Left lung (tissue), 10 donors: Measurements from ENCODE around the gene B9D1. TPM values are rescaled to one million over a fixed set of nuclear protein-coding genes. Genes with fewer than 3 reads are reported as not detected.

Source experiments
- ATAC-seq: fragments of 200-7000 bp; cut with Tn5 transposase; one replicate; pipeline ENCODE4 v1.9.1; 2020; ENCODE audit warnings: moderate library complexity
- DNase-seq, 4 donors: peaks; one replicate each; pipeline ENCODE4 v3.0.0-alpha.2; 2013 to 2020
- H3K27ac ChIP-seq, 2 donors: fragments of 200-600 bp; sonication (generic) in 1 of 2; one replicate each; pipeline versions ENCODE4 v1.5.0 to v1.8.0; 2020 to 2021
- H3K27me3 ChIP-seq, 2 donors: fragments of 200-600 bp; sonication (generic) in 1 of 2; one replicate each; pipeline versions ENCODE4 v1.5.0 to v1.8.0; 2020 to 2021
- H3K36me3 ChIP-seq, 2 donors: fragments of 200-600 bp; sonication (generic) in 1 of 2; one replicate each; pipeline versions ENCODE4 v1.5.0 to v1.8.0; 2020 to 2021
- H3K4me1 ChIP-seq, 2 donors: fragments of 200-600 bp; one replicate each; pipeline ENCODE4 v1.8.0; 2021
- H3K4me3 ChIP-seq, 2 donors: fragments of 200-600 bp; sonication (generic) in 1 of 2; one replicate each; pipeline versions ENCODE4 v1.5.0 to v1.8.0; 2020 to 2021; ENCODE audit warnings: mild to moderate bottlenecking in 1 of 2
- H3K9me3 ChIP-seq, 2 donors: fragments of 200-600 bp; sonication (generic) in 1 of 2; one replicate each; pipeline versions ENCODE4 v1.5.0 to v1.8.0; 2020 to 2021
- CTCF ChIP-seq, 2 donors: fragments of 200-600 bp; sonication (generic) in 1 of 2; IDR thresholded peaks; one replicate each; pipeline versions ENCODE4 v1.5.0 to v1.8.0; 2021; ENCODE audit warnings: antibody characterized with exemption in 2 of 2
- intact Hi-C, 2 donors: fragments of 100-400 bp; cut with DNase I; formaldehyde crosslinking; loops; one replicate each; pipeline versions ENCODE4 v1.11.2 to v1.14.2; 2022
- polyA plus RNA-seq, 6 donors: library from polyadenylated mRNA; unstranded; fragments of 120-200 nt; gene quantifications; one replicate each; pipeline ENCODE4 v1.2.1, GENCODE V29; 2013; ENCODE audit not compliant: insufficient read length in 6 of 6
- total RNA-seq, 2 donors: library from RNA; stranded (reverse); fragmentation: NEBNext Ultra II Directional; extraction: Animal tissue kit (Norgen Biotek cat#: 25700); gene quantifications; one replicate each; pipeline ENCODE4 v1.2.1, GENCODE V29; 2021
- donor health status: DM: no; HTN: yes; CAD: no.
- donor health status: DM: no; HTN: no; CAD: no.

B9D1 gene
- total and polyA plus RNA-seq, 8 donors, result 11.4 to 24.1 (median 21.1) TPM

- no peak overlapping the region for H3K27ac ChIP-seq
- DNase-seq, result no peak
Observed at GRCh38 chr17:19343256-19343630, 19.3 kb downstream of the B9D1 start.

GRCh38 chr17:19342611-19343255 is 19.8 kb downstream of the B9D1 start:
- Histone ChIP-seq H3K4me3 (no peak overlapping the region), H3K36me3 (no peaks in the 10 kb centered on the region), H3K27ac (no peak overlapping the region), H3K9me3 (no peaks in the 10 kb centered on the region), H3K4me1 (peaks cover 0 to 7% of the 10 kb centered on the region in 2 donors), H3K27me3 (no peaks in the 10 kb centered on the region)
- intact Hi-C loops, result no loop called here
- no peak for TF ChIP-seq CTCF (IDR thresholded peaks at IDR 0.05)
- ATAC-seq (no peak), DNase-seq (no peak)

More at GRCh38 chr17:19343256-19343630, 19.3 kb downstream of the B9D1 start:
- no peak for TF ChIP-seq CTCF (IDR thresholded peaks at IDR 0.05)
- no peak overlapping the region for H3K4me3 ChIP-seq
- H3K36me3 ChIP-seq, result no peaks in the 10 kb centered on the region
- H3K9me3 ChIP-seq, result no peaks in the 10 kb centered on the region
- ATAC-seq, result no peak
- peaks cover 0 to 7% of the 10 kb centered on the region in 2 donors for H3K4me1 ChIP-seq
- no peaks in the 10 kb centered on the region for H3K27me3 ChIP-seq
- intact Hi-C loops, result no loop called here

GRCh38 chr17:19341641-19342610 is 20.6 kb downstream of the B9D1 start:
- ATAC-seq (no peak), DNase-seq (no peak)
- no peak overlapping the region for H3K27ac ChIP-seq

GRCh38 chr17:19341211-19341631 is 21.3 kb downstream of the B9D1 start:
- no peaks in the 10 kb centered on the region for H3K27me3 ChIP-seq
- H3K27ac ChIP-seq, result no peak overlapping the region
- DNase-seq (no peak), ATAC-seq (no peak)
- TF ChIP-seq CTCF (IDR thresholded peaks at IDR 0.05), result no peak
- no peak overlapping the region for H3K4me3 ChIP-seq
- intact Hi-C loops, result no loop called here
- no peaks in the 10 kb centered on the region for H3K36me3 ChIP-seq
- no peaks in the 10 kb centered on the region for H3K9me3 ChIP-seq
- peaks cover 0 to 5% of the 10 kb centered on the region in 2 donors for H3K4me1 ChIP-seq

More at GRCh38 chr17:19341641-19342610, 20.6 kb downstream of the B9D1 start:
- no peaks in the 10 kb centered on the region for H3K9me3 ChIP-seq
- no peak overlapping the region for H3K4me3 ChIP-seq
- peaks cover 0 to 7% of the 10 kb centered on the region in 2 donors for H3K4me1 ChIP-seq
- H3K27me3 ChIP-seq, result no peaks in the 10 kb centered on the region
- intact Hi-C loops, result no loop called here
- TF ChIP-seq CTCF (IDR thresholded peaks at IDR 0.05), result no peak
- H3K36me3 ChIP-seq, result no peaks in the 10 kb centered on the region

- DNase-seq, result no peak
- intact Hi-C loops, result no loop called here
- no peak for TF ChIP-seq CTCF (IDR thresholded peaks at IDR 0.05)
Observed at GRCh38 chr17:19339341-19339815, 23.1 kb downstream of the B9D1 start.

More at GRCh38 chr17:19339341-19339815, 23.1 kb downstream of the B9D1 start:
- ATAC-seq, result no peak
- Histone ChIP-seq H3K27ac (no peak overlapping the region), H3K4me1 (peaks cover 0 to 5% of the 10 kb centered on the region in 2 donors), H3K27me3 (no peaks in the 10 kb centered on the region), H3K36me3 (no peaks in the 10 kb centered on the region), H3K9me3 (no peaks in the 10 kb centered on the region), H3K4me3 (no peak overlapping the region)
